Prostate gland (tissue), 2 donors: ENCODE measurements around the gene DDX17.

Experiments
- CTCF ChIP-seq, 4 experiments: fragments of 200-600 bp in 2 of 4; fragments of 450-650 bp in 2 of 4; sonication (generic) in 2 of 4; IDR thresholded peaks; 1 replicate in 3 of 4; 2 replicates in 1 of 4; pipeline ENCODE4 v1.5.1; 2016 to 2019; ENCODE audit warnings: antibody characterized with exemption in 4 of 4, mild to moderate bottlenecking in 2 of 4, moderate library complexity in 2 of 4
- POLR2A ChIP-seq: fragments of 450-650 bp; IDR thresholded peaks from one replicate; pipeline ENCODE4 v1.6.1; 2016; ENCODE audit warnings: antibody characterized with exemption, mild to moderate bottlenecking
- POLR2AphosphoS5 ChIP-seq: sonication (generic); formaldehyde crosslinking; IDR thresholded peaks from one replicate; pipeline ENCODE4 v1.6.1; 2017; ENCODE audit warnings: antibody characterized with exemption

DNA sequence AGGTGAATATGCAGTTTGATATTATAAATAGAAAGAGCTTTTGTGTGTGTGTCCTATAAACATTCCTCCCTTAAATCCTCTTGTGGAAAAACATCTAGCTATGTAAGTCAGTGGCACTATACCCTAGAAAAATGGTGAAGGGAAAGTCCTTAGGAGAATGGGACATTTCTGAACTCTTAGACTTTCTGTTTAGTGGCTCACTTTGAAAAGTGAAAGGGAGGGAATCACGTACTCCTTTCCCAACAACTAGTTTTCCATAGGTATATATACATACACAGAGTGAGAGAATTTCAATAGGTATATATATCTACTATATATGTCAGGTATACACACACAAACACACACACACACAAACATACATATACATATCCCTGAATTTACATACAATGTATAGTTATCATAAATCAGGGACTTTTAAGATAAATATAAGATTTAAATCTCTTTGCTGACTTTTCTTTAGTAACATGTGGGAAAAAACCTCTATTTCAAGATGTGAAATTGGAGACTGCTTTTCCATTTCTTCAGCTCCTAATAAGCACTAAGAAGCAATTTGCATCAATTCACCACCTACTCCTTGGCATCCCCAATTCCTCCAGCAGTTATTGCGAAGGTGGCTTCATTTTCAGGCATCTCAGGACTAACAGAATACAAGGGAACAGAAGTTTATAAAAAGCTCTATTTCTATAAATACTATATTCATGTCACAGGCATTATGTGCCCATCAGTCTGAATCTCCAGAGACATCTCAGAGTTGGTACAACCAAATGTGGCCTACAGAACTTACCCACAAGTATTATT, 13.5 kb upstream of the DDX17 start:
- TF ChIP-seq POLR2A: no peak
- TF ChIP-seq CTCF (IDR thresholded peaks at IDR 0.05): no peak
- no peak for TF ChIP-seq POLR2AphosphoS5
